DMS 273 (cell line): ENCODE results near the gene TMEM130.
"Not testable (repeated sequence)": the region's sequence is repeated elsewhere in the genome, so short reads cannot be mapped to it uniquely, and the experiment has no call there.

Experiments
- DNase-seq: peaks from one replicate; lab custom pipeline; 2025; ENCODE audit not compliant: unreplicated experiment; lab: John Stamatoyannopoulos, UW

The TMEM130 gene

GRCh38 chr7:98877692-98878364, 8.0 kb upstream of the TMEM130 start:
- DNase-seq = no peak

- no peak for DNase-seq
Measured at GRCh38 chr7:98877146-98877545, 7.3 kb upstream of the TMEM130 start.

- DNase-seq = no peak
Measured at GRCh38 chr7:98875501-98875900, 5.7 kb upstream of the TMEM130 start.

- no peak for DNase-seq
Measured at GRCh38 chr7:98874942-98875341, 5.1 kb upstream of the TMEM130 start.

- not testable (repeated sequence) for DNase-seq
Measured at GRCh38 chr7:98873610-98874009, 3.8 kb upstream of the TMEM130 start.

- DNase-seq = peak; percentile 71
Measured at GRCh38 chr7:98872328-98872924, 2.6 kb upstream of the TMEM130 start.

GRCh38 chr7:98870807-98871491, 1.1 kb upstream of the TMEM130 start:
- no peak for DNase-seq

GRCh38 chr7:98870121-98870651, 372 bp upstream of the TMEM130 start:
- peak; percentile 75 for DNase-seq

DNA sequence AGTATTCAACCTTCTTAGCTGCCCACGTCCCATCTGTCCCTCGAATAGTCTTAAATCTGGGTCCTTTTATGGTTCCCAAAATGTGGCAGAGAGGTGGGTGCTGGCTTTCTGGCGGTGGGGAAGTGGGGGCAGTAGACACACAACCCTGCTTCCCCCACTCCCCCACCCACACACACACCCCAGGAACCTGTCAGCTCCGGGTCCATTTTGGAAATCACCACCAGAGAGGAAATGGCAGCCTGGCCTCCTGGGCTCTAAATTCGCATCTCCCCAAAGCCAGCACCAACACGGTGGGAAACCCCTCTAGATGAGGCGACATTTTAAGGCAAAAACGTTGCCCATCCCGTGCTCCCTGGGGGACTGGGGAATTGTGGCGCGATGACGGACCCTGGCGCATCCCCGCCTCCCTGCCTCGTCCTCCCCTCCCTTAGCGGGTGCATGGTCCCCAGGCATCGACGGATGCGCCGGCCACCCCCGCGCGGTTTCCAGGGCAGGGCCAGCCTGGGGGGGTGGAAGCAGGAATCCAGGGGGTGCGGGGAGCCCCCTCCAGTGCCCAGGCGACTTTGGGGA, 702 bp downstream of the TMEM130 start:
- peak; percentile 59 for DNase-seq

DNA sequence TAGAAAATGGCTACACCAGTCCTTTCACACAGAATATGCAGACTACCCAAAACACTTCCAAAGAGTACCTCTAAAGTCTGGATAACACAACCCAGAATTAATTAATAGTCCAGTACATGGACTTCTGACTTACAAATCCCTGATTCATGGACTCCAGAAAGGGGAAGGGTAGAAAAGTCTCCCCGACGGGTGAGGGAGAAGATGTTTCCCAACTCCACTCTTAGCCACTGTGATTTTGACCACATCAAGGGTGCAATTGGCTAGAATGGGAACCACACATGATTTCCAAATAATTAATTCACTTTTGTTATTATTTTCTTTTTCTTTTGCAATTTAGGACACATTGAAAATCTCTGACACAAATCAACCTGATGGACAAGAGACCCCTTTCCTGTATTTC, 1.4 kb downstream of the TMEM130 start:
- peak; percentile 34 for DNase-seq

DNA sequence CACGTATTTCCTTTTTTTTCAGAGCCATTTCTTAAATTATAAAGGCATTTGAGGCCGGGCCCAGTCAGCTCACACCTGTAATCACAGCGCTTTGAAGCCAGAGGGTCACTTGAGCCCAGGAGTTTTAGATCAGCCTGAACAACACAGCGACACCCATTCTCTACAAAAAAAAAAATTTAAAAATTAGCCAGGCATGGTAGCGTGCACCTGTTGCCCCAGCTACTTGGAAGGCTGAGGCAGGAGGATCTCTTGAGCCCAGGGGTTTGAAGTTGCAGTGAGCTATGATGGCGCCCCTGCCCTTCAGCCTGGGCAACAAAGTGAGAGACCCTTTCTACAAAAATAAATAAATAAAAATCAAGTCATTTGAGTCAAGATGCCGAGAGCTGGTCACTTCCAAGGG, 3.0 kb downstream of the TMEM130 start:
- DNase-seq = no peak

- DNase-seq = no peak
Measured at GRCh38 chr7:98866351-98866750, 3.5 kb downstream of the TMEM130 start.

DNA sequence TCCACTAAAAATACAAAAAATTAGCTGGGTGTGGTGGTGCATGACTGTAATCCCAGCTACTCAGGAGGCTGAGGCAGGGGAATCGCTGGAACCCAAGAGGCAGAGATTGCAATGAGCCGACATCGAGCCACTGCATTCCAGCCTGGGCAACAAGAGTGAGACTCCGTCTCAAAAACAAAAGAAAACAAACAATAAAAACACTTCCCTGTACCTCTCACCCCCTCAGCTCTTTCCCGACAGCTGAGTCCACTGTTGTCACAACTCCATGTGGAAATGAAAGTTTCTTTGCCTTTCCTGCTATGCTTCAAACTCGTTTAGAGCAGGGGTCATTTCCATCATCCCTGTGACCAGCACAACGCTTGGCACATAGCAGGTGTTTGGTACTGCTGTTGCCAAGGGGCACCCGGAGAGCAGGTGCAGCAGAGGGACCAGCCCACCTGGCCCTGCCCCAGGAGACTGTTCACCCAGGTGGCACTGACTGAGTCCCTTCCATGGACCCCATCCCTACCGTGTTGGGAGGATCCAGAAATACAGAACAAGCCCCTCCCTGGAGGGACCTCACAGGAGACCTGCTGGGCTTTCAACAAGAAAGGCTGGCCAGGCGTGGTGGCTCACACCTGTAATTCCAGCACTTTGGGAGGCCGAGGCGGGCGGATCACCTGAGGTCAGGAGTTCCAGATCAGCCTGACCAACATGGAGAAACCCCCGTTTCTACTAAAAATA, 4.9 kb downstream of the TMEM130 start:
- no peak for DNase-seq

DNA sequence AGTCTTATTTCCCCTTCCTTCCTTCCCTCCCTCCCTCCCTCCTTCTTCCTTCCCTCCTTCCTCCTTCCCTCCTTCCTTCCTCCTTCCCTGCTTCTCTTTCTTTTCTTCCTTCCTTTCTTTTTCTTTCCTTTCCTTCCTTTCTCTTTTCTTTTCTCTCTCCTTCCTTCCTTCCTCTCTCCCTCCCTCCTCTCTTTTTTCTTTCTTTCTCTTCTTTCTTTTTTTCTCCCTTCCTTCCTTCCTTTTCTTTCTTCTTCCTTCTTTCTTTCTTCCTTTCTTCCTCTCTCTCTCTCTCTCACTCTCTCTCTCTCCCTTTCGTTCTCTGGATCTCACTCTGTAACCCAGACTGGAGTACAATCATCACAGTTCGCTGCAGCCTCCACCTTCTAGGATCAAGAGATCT, 6.2 kb downstream of the TMEM130 start:
- DNase-seq = no peak

- no peak for DNase-seq
Measured at GRCh38 chr7:98862716-98863420, 6.9 kb downstream of the TMEM130 start.

DNA sequence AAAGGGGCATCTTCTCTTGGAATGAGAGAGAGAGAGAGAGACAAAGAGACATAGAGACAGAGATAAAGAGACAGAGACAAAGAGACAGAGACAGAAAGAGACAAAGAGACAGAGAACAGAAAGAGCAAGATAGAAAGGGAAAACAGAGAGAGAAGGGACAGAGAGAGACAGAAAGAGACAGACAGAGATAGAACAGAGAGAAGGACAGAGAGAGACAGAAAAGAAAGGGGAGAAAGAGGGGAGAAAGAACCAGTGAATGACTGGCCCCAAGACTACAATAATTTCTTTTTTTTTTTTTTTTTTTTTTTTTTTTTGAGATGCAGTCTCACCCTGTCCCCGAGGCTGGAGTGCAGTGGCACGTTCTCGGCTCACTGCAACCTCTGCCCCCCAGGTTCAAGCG, 7.6 kb downstream of the TMEM130 start:
- no peak for DNase-seq

DNA sequence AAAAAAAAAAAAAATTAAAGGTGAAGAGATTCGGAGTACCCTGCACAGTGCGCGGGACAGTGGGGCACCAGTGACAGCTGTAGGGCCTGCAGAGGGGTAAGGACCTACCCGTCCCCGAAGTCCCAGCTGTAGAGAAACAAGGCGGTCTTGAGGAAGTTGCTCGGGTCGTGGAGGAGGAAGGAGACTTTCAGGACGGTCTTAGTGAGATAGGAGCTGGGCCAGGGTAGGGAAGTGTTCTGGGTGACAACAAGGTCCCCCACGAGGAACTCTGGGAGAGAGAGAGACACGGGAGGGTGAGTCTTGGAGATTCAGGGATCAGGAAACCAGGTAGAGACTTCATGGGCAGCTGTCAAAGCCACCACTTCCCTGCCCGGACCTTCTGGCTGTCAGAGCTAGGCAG, 9.7 kb downstream of the TMEM130 start:
- DNase-seq = no peak

DNA sequence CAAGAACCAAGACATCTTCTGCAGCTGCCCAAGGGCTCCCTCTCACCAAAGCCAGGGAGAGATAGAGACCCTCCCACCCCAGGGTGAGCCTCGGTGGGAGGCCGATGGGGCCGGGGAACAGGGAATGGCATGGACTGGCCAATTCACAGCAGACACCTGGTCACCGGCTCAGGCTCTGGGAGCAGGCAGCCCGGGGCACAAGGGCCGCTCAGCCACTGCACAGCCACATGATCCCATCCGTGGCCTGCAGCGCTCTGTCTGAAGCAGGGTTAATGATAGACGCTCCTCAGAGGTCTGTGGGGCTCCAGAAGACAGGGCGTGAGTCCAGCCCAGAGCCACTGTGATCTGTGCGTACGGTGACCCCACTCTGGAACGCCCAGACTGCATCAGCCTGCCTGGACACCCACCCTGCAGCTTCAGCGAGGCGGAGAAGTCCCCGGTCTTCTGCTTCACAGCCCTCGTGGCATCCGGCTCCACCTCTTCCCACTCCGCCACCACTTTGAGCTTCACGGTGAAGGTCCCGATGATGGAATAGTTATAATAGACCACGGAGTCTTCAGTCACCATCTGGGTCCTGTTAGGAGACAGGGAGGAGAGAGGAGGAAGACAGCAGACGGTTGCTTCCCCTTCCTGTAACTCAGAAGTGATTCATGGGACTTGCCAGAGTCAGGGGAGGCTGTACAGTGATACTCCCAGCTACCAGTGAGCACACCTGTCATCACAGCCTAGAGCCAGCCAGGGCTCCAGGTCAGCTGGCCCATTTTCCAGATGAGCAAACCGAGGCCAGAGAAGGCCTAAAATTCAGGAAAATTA, 14.0 kb downstream of the TMEM130 start:
- peak; percentile 20 for DNase-seq

- no peak for DNase-seq
Measured at GRCh38 chr7:98852826-98853225, 17.0 kb downstream of the TMEM130 start.

GRCh38 chr7:98848918-98849317, 20.9 kb downstream of the TMEM130 start:
- DNase-seq = no peak
